Lower leg skin (tissue), 3 donors: ENCODE results near the gene NOVA1.

Experiments used
- CTCF ChIP-seq, 3 donors: fragments of 450-650 bp; IDR thresholded peaks; one replicate each; pipeline ENCODE4 v1.5.1; 2016; ENCODE audit warnings: antibody characterized with exemption in 3 of 3, mild to moderate bottlenecking in 3 of 3, moderate library complexity in 2 of 3
- POLR2A ChIP-seq, 2 donors: fragments of 450-650 bp; IDR thresholded peaks; one replicate each; pipeline ENCODE4 v1.6.1; 2016 to 2017; ENCODE audit warnings: antibody characterized with exemption in 2 of 2, mild to moderate bottlenecking in 1 of 2, moderate library complexity in 1 of 2

- TF ChIP-seq CTCF (IDR thresholded peaks at IDR 0.05) (no peak), POLR2A (IDR thresholded peaks at IDR 0.05) (no peak)
These were observed 869 bp upstream of the NOVA1 start for GRCh38 chr14:26598672-26599131.
